ENCODE results near the gene PHF24.
"Not testable (repeated sequence)": the region's sequence is repeated elsewhere in the genome, so short reads cannot be mapped to it uniquely, and the experiment has no call there.

The PHF24 gene

DNA sequence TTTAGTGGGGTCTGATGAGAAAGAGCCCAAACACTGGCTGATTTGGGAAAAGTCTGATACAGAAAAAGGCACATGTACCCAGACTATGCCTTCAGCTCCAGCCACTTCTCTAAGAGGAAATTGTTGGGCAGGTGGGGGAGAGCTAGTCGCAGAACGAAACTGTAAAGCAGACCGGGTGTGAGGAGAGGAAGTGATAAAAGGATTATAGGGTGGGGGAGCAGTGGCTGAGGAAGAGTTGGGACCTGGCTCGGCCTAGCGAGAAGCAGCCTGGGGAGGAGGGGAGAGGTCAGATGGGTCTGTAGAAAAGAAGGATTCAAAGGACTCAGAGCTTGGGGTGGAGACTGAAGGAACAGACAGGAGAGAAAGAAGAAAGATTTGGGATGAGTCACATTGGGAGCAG, 65.4 kb downstream of the PHF24 start:
- H3K9me3 ChIP-seq (ENCODE audit: control insufficient read depth in 2 of 2, low read length in 2 of 2); H3K27me3 ChIP-seq (ENCODE audit: control insufficient read depth in 1 of 2, insufficient read depth in 2 of 2, low read length in 2 of 2); H3K4me3 ChIP-seq (ENCODE audit: low read length in 2 of 2): not testable (repeated sequence)

GRCh38 chr9:35026671-35027070, 68.6 kb downstream of the PHF24 start:
- no peaks in the 10 kb centered on the region for H3K9me3 ChIP-seq (ENCODE audit: control insufficient read depth in 2 of 2, low read length in 2 of 2)
- no peak overlapping the region for H3K9ac ChIP-seq (ENCODE audit: low read length in 2 of 2)
- H3K4me1 ChIP-seq (ENCODE audit: control insufficient read depth, insufficient read depth, low read length), result no peaks in the 10 kb centered on the region
- peaks cover 5 to 6% of the 10 kb centered on the region in 2 donors for H3K36me3 ChIP-seq (ENCODE audit: control insufficient read depth in 2 of 2, insufficient read depth in 2 of 2, low read length in 2 of 2)
- H3K4me3 ChIP-seq (ENCODE audit: low read length in 2 of 2), result no peak overlapping the region
- H3K27me3 ChIP-seq (ENCODE audit: control insufficient read depth in 1 of 2, insufficient read depth in 2 of 2, low read length in 2 of 2), result no peaks in the 10 kb centered on the region
- H3K27ac ChIP-seq (ENCODE audit: low read length), result no peak overlapping the region

More for the DNA sequence above, 65.4 kb downstream of the PHF24 start:
- H3K36me3 ChIP-seq (ENCODE audit: control insufficient read depth in 2 of 2, insufficient read depth in 2 of 2, low read length in 2 of 2); H3K4me1 ChIP-seq (ENCODE audit: control insufficient read depth, insufficient read depth, low read length); H3K27ac ChIP-seq (ENCODE audit: low read length); H3K9ac ChIP-seq (ENCODE audit: low read length in 2 of 2): not testable (repeated sequence)

DNA sequence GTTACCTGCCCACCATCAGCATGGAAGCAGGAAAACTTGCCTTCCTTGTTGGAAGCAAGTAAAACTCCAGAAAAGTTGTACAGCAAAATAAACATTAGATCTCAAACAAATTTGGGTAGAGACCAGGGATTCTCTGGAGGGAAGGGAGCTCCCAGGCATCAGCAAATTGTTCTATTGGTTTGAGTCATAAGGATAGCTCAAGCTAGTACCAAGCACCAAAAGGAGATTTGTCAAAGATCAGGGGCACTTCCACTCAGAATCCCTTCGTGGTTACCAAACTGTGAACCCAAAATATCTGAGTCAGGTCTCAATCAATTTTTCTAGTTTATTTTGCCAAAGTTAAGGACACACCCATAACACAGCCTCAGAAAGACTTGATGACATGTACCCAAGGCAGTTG, 69.3 kb downstream of the PHF24 start:
- Histone ChIP-seq H3K4me3 (ENCODE audit: low read length in 2 of 2) (no peak overlapping the region), H3K9ac (ENCODE audit: low read length in 2 of 2) (no peak overlapping the region), H3K9me3 (ENCODE audit: control insufficient read depth in 2 of 2, low read length in 2 of 2) (no peaks in the 10 kb centered on the region), H3K36me3 (ENCODE audit: control insufficient read depth in 2 of 2, insufficient read depth in 2 of 2, low read length in 2 of 2) (peaks cover 2 to 6% of the 10 kb centered on the region in 2 donors), H3K27me3 (ENCODE audit: control insufficient read depth in 1 of 2, insufficient read depth in 2 of 2, low read length in 2 of 2) (no peaks in the 10 kb centered on the region), H3K27ac (ENCODE audit: low read length) (no peak overlapping the region), H3K4me1 (ENCODE audit: control insufficient read depth, insufficient read depth, low read length) (no peaks in the 10 kb centered on the region)

DNA sequence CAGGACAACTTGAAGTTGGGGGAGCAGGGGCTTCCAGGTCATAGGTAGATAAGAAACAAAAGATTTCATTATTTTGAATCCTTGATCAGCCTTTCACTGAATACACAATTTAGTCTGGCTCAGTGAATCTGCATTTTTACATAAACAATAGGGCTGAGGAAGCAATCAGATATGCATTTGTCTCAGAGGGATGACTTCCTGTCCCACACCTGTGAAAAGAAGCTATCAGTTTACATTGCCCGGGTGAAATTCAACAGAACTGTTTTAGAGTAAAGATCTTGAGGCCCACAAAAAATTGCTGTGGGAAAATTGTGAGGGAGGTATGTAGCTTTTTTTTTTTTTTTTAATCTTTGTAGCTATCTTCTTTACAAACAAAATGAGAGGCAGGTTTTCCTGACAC, 69.8 kb downstream of the PHF24 start:
- Histone ChIP-seq H3K9me3 (ENCODE audit: control insufficient read depth in 2 of 2, low read length in 2 of 2) (no peaks in the 10 kb centered on the region), H3K27ac (ENCODE audit: low read length) (no peak overlapping the region), H3K27me3 (ENCODE audit: control insufficient read depth in 1 of 2, insufficient read depth in 2 of 2, low read length in 2 of 2) (no peaks in the 10 kb centered on the region), H3K36me3 (ENCODE audit: control insufficient read depth in 2 of 2, insufficient read depth in 2 of 2, low read length in 2 of 2) (peaks cover 2 to 6% of the 10 kb centered on the region in 2 donors), H3K4me1 (ENCODE audit: control insufficient read depth, insufficient read depth, low read length) (no peaks in the 10 kb centered on the region), H3K9ac (ENCODE audit: low read length in 2 of 2) (no peak overlapping the region), H3K4me3 (ENCODE audit: low read length in 2 of 2) (no peak overlapping the region)

GRCh38 chr9:35028341-35028740, 70.3 kb downstream of the PHF24 start:
- Histone ChIP-seq H3K4me3 (ENCODE audit: low read length in 2 of 2) (no peak overlapping the region), H3K36me3 (ENCODE audit: control insufficient read depth in 2 of 2, insufficient read depth in 2 of 2, low read length in 2 of 2) (peaks cover 4 to 9% of the 10 kb centered on the region in 2 donors), H3K27me3 (ENCODE audit: control insufficient read depth in 1 of 2, insufficient read depth in 2 of 2, low read length in 2 of 2) (no peaks in the 10 kb centered on the region), H3K9me3 (ENCODE audit: control insufficient read depth in 2 of 2, low read length in 2 of 2) (no peaks in the 10 kb centered on the region), H3K27ac (ENCODE audit: low read length) (no peak overlapping the region), H3K4me1 (ENCODE audit: control insufficient read depth, insufficient read depth, low read length) (no peaks in the 10 kb centered on the region), H3K9ac (ENCODE audit: low read length in 2 of 2) (no peak overlapping the region)

DNA sequence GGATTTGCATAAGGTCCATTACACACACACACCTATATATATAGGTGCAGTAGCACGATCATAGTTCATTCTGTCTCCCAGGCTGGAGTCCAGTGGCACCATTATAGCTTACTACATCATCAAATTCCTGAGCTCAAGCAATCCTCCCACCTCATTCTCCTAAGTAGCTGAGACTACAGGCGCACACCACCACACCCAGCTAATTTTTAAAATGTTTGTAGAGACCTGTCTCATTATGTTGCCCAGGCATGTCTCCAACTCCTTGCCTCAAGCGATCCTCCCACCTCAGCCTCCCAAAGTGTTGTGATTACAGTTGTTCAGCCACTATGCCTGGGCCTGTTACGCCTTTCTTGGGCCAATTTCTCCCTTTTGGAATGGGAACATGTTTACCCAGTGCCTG, 71.2 kb downstream of the PHF24 start:
- Histone ChIP-seq H3K4me3 (ENCODE audit: low read length in 2 of 2) (no peak overlapping the region), H3K27ac (ENCODE audit: low read length) (no peak overlapping the region), H3K36me3 (ENCODE audit: control insufficient read depth in 2 of 2, insufficient read depth in 2 of 2, low read length in 2 of 2) (peaks cover 3 to 6% of the 10 kb centered on the region in 2 donors), H3K27me3 (ENCODE audit: control insufficient read depth in 1 of 2, insufficient read depth in 2 of 2, low read length in 2 of 2) (no peaks in the 10 kb centered on the region), H3K9me3 (ENCODE audit: control insufficient read depth in 2 of 2, low read length in 2 of 2) (no peaks in the 10 kb centered on the region), H3K9ac (ENCODE audit: low read length in 2 of 2) (no peak overlapping the region), H3K4me1 (ENCODE audit: control insufficient read depth, insufficient read depth, low read length) (no peaks in the 10 kb centered on the region)

- peaks cover 2 to 4% of the 10 kb centered on the region in 2 donors for H3K36me3 ChIP-seq (ENCODE audit: control insufficient read depth in 2 of 2, insufficient read depth in 2 of 2, low read length in 2 of 2)
- H3K27ac ChIP-seq (ENCODE audit: low read length), result no peak overlapping the region
- no peaks in the 10 kb centered on the region for H3K27me3 ChIP-seq (ENCODE audit: control insufficient read depth in 1 of 2, insufficient read depth in 2 of 2, low read length in 2 of 2)
- H3K9ac ChIP-seq (ENCODE audit: low read length in 2 of 2), result no peak overlapping the region
- no peak overlapping the region for H3K4me3 ChIP-seq (ENCODE audit: low read length in 2 of 2)
- H3K4me1 ChIP-seq (ENCODE audit: control insufficient read depth, insufficient read depth, low read length), result no peaks in the 10 kb centered on the region
- no peaks in the 10 kb centered on the region for H3K9me3 ChIP-seq (ENCODE audit: control insufficient read depth in 2 of 2, low read length in 2 of 2)
Observed at GRCh38 chr9:35029852-35030251, 71.8 kb downstream of the PHF24 start.
